Body of pancreas (tissue), 4 donors: ENCODE results near the gene PPP2R5E.

Experiments
- CTCF ChIP-seq, 7 experiments: fragments of 450-650 bp in 4 of 7; fragments of 200-600 bp in 3 of 7; sonication (generic) in 3 of 7; IDR thresholded peaks; one replicate each; pipeline ENCODE4 v1.5.1; 2016 to 2019; ENCODE audit warnings: antibody characterized with exemption in 7 of 7
- POLR2A ChIP-seq, 3 donors: fragments of 450-650 bp; IDR thresholded peaks; one replicate each; pipeline ENCODE4 v1.6.1; 2016; ENCODE audit warnings: antibody characterized with exemption in 3 of 3, mild to moderate bottlenecking in 2 of 3

DNA sequence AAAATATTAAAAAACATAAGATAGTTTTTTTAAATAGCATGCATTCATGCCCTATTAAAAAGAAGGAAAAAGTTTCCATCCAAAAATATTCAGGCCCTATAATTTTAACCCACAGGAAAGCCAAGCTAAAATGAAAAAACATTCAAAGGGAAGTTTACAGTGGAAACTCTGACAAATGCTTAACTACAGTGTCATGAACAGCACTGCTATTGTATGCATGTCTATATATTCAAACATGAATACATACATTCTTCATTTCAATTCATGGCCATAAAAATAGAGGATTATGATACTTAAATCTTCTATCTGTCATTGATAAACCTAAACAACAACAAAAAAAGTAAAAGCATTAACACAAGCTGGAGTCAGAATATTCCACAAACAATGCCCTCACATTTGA, 67.4 kb downstream of the PPP2R5E start:
- TF ChIP-seq CTCF (IDR thresholded peaks at IDR 0.05) (no peak), POLR2A (IDR thresholded peaks at IDR 0.05) (no peak)
